H1 (cell line): ENCODE data around the gene C9orf43. TPM values are rescaled to one million over a fixed set of nuclear protein-coding genes. Genes with fewer than 3 reads are reported as not detected.

Source experiments
- CTCF ChIA-PET: fragments of 300-600 bp; sonication (Branson Sonifier 250); formaldehyde crosslinking; loops from one replicate; lab custom pipeline; 2021; ENCODE audit not compliant: partially characterized antibody; lab: Charles Lee
- POLR2A ChIA-PET: fragments of 300-600 bp; sonication (Branson Sonifier 250); formaldehyde crosslinking; loops from one replicate; lab custom pipeline; 2021; ENCODE audit warnings: inconsistent platforms; ENCODE audit not compliant: partially characterized antibody; lab: Charles Lee
- DNase-seq, 2 experiments: peaks; one replicate each; pipeline versions ENCODE4 v3.0.0 to v3.0.0-alpha.2; 2010 to 2022; ENCODE audit warnings: low spot score in 2 of 2, low read depth in 1 of 2, mixed read lengths in 1 of 2
- FAIRE-seq: peaks from 2 replicates; lab custom pipeline; 2011; peaks lifted over from hg19 to GRCh38; lab: Jason Lieb, UNC
- H2AFZ ChIP-seq: 2 replicates; pipeline ENCODE4 v1.8.1; 2012; ENCODE audit warnings: low read length, inconsistent platforms
- H2AK5ac ChIP-seq: 2 replicates; pipeline ENCODE4 v1.6.1; 2013; ENCODE audit warnings: low read depth, low read length
- H2BK120ac ChIP-seq: replicated peaks from 2 replicates; pipeline ENCODE3; 2013; ENCODE audit warnings: low read depth, low read length, inconsistent platforms
- H2BK12ac ChIP-seq: 2 replicates; pipeline ENCODE4 v1.6.1; 2013; ENCODE audit warnings: low read depth, low read length
- H2BK15ac ChIP-seq: 2 replicates; pipeline ENCODE4 v1.6.1; 2013; ENCODE audit warnings: low read length
- H2BK20ac ChIP-seq: 2 replicates; pipeline ENCODE4 v1.6.1; 2013; ENCODE audit warnings: low read length
- H2BK5ac ChIP-seq: 2 replicates; pipeline ENCODE4 v1.6.1; 2013; ENCODE audit warnings: low read depth, low read length
- H3K14ac ChIP-seq: 2 replicates; pipeline ENCODE4 v1.6.1; 2013; ENCODE audit warnings: inconsistent platforms; ENCODE audit not compliant: insufficient read length
- H3K18ac ChIP-seq: 2 replicates; pipeline ENCODE4 v1.6.1; 2013; ENCODE audit warnings: low read length; ENCODE audit errors: extremely low read depth
- H3K23ac ChIP-seq: 2 replicates; pipeline ENCODE4 v1.6.1; 2013; ENCODE audit warnings: inconsistent platforms; ENCODE audit not compliant: insufficient read length
- H3K23me2 ChIP-seq: 2 replicates; pipeline ENCODE4 v1.6.1; 2013; ENCODE audit warnings: low read depth, low read length
- H3K27ac ChIP-seq: 2 replicates; pipeline ENCODE4 v1.6.1; 2011; ENCODE audit warnings: low read depth, low read length, inconsistent platforms
- H3K27me3 ChIP-seq, 4 experiments: replicated peaks in 1 of 4; 1 replicate in 1 of 4; 2 replicates in 3 of 4; pipeline versions ENCODE4 v1.6.1 to v1.8.1; 2011 to 2013; ENCODE audit warnings: low read length in 3 of 4, mild to moderate bottlenecking in 3 of 4, inconsistent platforms in 2 of 4, mixed read lengths in 2 of 4, moderate library complexity in 1 of 4; ENCODE audit not compliant: control insufficient read depth in 3 of 4, insufficient read depth in 3 of 4; ENCODE audit errors: extremely low read depth in 1 of 4
- H3K36me3 ChIP-seq, 4 experiments: 2 replicates each; pipeline versions ENCODE4 v1.6.1 to v1.8.1; 2011 to 2013; ENCODE audit warnings: mild to moderate bottlenecking in 4 of 4, low read length in 3 of 4, moderate library complexity in 2 of 4, control low read depth in 1 of 4, inconsistent platforms in 1 of 4; ENCODE audit not compliant: insufficient read depth in 4 of 4, control insufficient read depth in 2 of 4
- H3K4ac ChIP-seq: replicated peaks from 2 replicates; pipeline ENCODE3; 2013; ENCODE audit warnings: low read length, low read depth, mixed read lengths, inconsistent platforms; ENCODE audit not compliant: insufficient read length
- H3K4me1 ChIP-seq, 4 experiments: replicated peaks in 1 of 4; 1 replicate in 1 of 4; 2 replicates in 3 of 4; pipeline versions ENCODE4 v1.6.1 to v1.8.1; 2011 to 2013; ENCODE audit warnings: low read length in 3 of 4, inconsistent platforms in 2 of 4, mixed read lengths in 1 of 4; ENCODE audit not compliant: insufficient read depth in 4 of 4, control insufficient read depth in 3 of 4
- H3K4me2 ChIP-seq, 2 experiments: 2 replicates each; pipeline versions ENCODE4 v1.6.1 to v1.8.1; 2011 to 2013; ENCODE audit warnings: low read depth in 2 of 2, low read length in 2 of 2, control low read depth in 1 of 2, inconsistent platforms in 1 of 2, mild to moderate bottlenecking in 1 of 2; ENCODE audit not compliant: insufficient read depth in 1 of 2
- H3K4me3 ChIP-seq, 4 experiments: fragments of 200-600, 300-600 bp in 1 of 4; sonication (generic), shearing (Covaris generic), sonication (Bioruptor Twin) in 1 of 4; 2 replicates each; pipeline versions ENCODE4 v1.5.1 to v1.8.1; 2011 to 2016; ENCODE audit warnings: low read length in 4 of 4, low read depth in 3 of 4, control low read depth in 2 of 4, inconsistent platforms in 2 of 4, mild to moderate bottlenecking in 2 of 4, mixed read lengths in 1 of 4, moderate library complexity in 1 of 4; ENCODE audit not compliant: insufficient read depth in 2 of 4; ENCODE audit errors: extremely low read depth in 1 of 4
- H3K56ac ChIP-seq: replicated peaks from 2 replicates; pipeline ENCODE3; 2013; ENCODE audit warnings: low read depth, mild to moderate bottlenecking, mixed read lengths, low read length, inconsistent platforms; ENCODE audit not compliant: insufficient read length
- H3K79me1 ChIP-seq: 2 replicates; pipeline ENCODE4 v1.6.1; 2013; ENCODE audit warnings: low read depth, low read length, control low read depth
- H3K79me2 ChIP-seq, 2 experiments: 2 replicates each; pipeline versions ENCODE4 v1.6.1 to v1.8.1; 2012 to 2013; ENCODE audit warnings: low read length in 2 of 2, mild to moderate bottlenecking in 2 of 2, inconsistent platforms in 1 of 2; ENCODE audit not compliant: insufficient read depth in 2 of 2, control insufficient read depth in 1 of 2
- H3K9ac ChIP-seq, 4 experiments: replicated peaks in 1 of 4; 1 replicate in 1 of 4; 2 replicates in 3 of 4; pipeline versions ENCODE4 v1.6.1 to v1.8.1; 2011 to 2013; ENCODE audit warnings: low read depth in 3 of 4, low read length in 3 of 4, control low read depth in 2 of 4, mild to moderate bottlenecking in 2 of 4, moderate library complexity in 2 of 4, inconsistent platforms in 1 of 4; ENCODE audit errors: extremely low read depth in 1 of 4
- H3K9me3 ChIP-seq, 2 experiments: 2 replicates each; pipeline versions ENCODE4 v1.6.1 to v1.8.1; 2012 to 2013; ENCODE audit warnings: mild to moderate bottlenecking in 2 of 2, moderate library complexity in 2 of 2, control low read depth in 1 of 2, inconsistent platforms in 1 of 2, low read depth in 1 of 2, low read length in 1 of 2, mixed read lengths in 1 of 2; ENCODE audit not compliant: insufficient read depth in 2 of 2
- H4K20me1 ChIP-seq, 2 experiments: replicated peaks in 1 of 2; 2 replicates each; pipeline versions ENCODE3 to v1.8.1; 2011 to 2013; ENCODE audit warnings: inconsistent platforms in 2 of 2, low read length in 2 of 2, mild to moderate bottlenecking in 1 of 2; ENCODE audit not compliant: insufficient read depth in 2 of 2, control insufficient read depth in 1 of 2
- H4K5ac ChIP-seq: 2 replicates; pipeline ENCODE4 v1.6.1; 2013; ENCODE audit warnings: low read length, low read depth, mixed read lengths, inconsistent platforms; ENCODE audit not compliant: insufficient read length
- H4K8ac ChIP-seq: 2 replicates; pipeline ENCODE4 v1.8.0; 2013; ENCODE audit warnings: mild to moderate bottlenecking, moderate library complexity, low read length, inconsistent platforms; ENCODE audit not compliant: insufficient read depth; ENCODE audit errors: extremely low read depth
- H4K91ac ChIP-seq: replicated peaks from 2 replicates; pipeline ENCODE3; 2013; ENCODE audit warnings: low read length, mixed read lengths, inconsistent platforms; ENCODE audit not compliant: insufficient read length
- ATF2 ChIP-seq: IDR thresholded peaks from 2 replicates; pipeline ENCODE4 v1.6.1; 2012; ENCODE audit warnings: low read length, inconsistent platforms
- ATF3 ChIP-seq: IDR thresholded peaks from 2 replicates; pipeline ENCODE4 v1.6.1; 2011; ENCODE audit warnings: low read depth, mild to moderate bottlenecking, low read length; ENCODE audit not compliant: insufficient read depth
- BCL11A ChIP-seq, 2 experiments: IDR thresholded peaks; one replicate each; pipeline ENCODE4 v1.6.1; 2011; ENCODE audit warnings: low read depth in 2 of 2, low read length in 2 of 2, mild to moderate bottlenecking in 2 of 2
- GTF2F1 ChIP-seq: IDR thresholded peaks from 2 replicates; pipeline ENCODE4 v1.6.1; 2012; ENCODE audit warnings: low read depth, low read length, improper control_type of control experiment, borderline replicate concordance
- MAFK ChIP-seq: IDR thresholded peaks from 2 replicates; pipeline ENCODE4 v1.6.1; 2012; ENCODE audit warnings: low read depth, mild to moderate bottlenecking, improper control_type of control experiment, low read length
- PHF8 ChIP-seq: fragments of 200-600 bp; sonication (generic); conservative IDR thresholded peaks from 2 replicates; pipeline ENCODE4 v1.7.1; 2012; ENCODE audit warnings: low read depth, mild to moderate bottlenecking, inconsistent platforms, low read length, moderate library complexity
- POU5F1 ChIP-seq: IDR thresholded peaks from 2 replicates; pipeline ENCODE4 v1.6.1; 2011; ENCODE audit warnings: low read depth, mild to moderate bottlenecking, low read length, moderate library complexity
- RXRA ChIP-seq: IDR thresholded peaks from 2 replicates; pipeline ENCODE4 v1.6.1; 2011; ENCODE audit warnings: low read depth, mild to moderate bottlenecking, low read length, moderate library complexity; ENCODE audit not compliant: insufficient read depth
- SAP30 ChIP-seq: fragments of 300-600 bp; sonication (generic); IDR thresholded peaks from 2 replicates; pipeline ENCODE4 v1.7.1; 2012; ENCODE audit warnings: low read length, moderate library complexity, mild to moderate bottlenecking, inconsistent platforms; ENCODE audit not compliant: insufficient read depth, insufficient replicate concordance
- SIN3A ChIP-seq, 2 experiments: IDR thresholded peaks in 1 of 2; conservative IDR thresholded peaks in 1 of 2; 2 replicates each; pipeline ENCODE4 v1.6.1; 2011 to 2012; ENCODE audit warnings: low read length in 2 of 2, improper control_type of control experiment in 1 of 2, low read depth in 1 of 2, mild to moderate bottlenecking in 1 of 2
- TEAD4 ChIP-seq: IDR thresholded peaks from 2 replicates; pipeline ENCODE4 v1.6.1; 2012; ENCODE audit warnings: low read depth, low read length, inconsistent platforms, mixed read lengths
- WGBS, 2 experiments: shearing (Covaris generic) in 1 of 2; methylation state at CpG; one replicate each; pipeline versions ENCODE4 v1.1.6 to v1.1.7; 2013 to 2015; ENCODE audit warnings: low lambda C conversion rate in 2 of 2, mixed read lengths in 2 of 2, inconsistent platforms in 1 of 2, low coverage in 1 of 2, missing lambda C conversion rate in 1 of 2; ENCODE audit not compliant: insufficient replicate concordance in 2 of 2, insufficient coverage in 1 of 2, insufficient read length in 1 of 2; ENCODE audit errors: extremely low coverage in 1 of 2, missing lambda C conversion rate in 1 of 2; 5-methylcytosine and 5-hydroxymethylcytosine counted together
- polyA plus RNA-seq, 7 experiments: library from polyadenylated mRNA; depleted of rRNA in 3 of 7; stranded (reverse) in 5 of 7; unstranded in 2 of 7; fragments of >200 nt in 5 of 7; fragments of 200-250 nt in 2 of 7; gene quantifications; 1 replicate in 5 of 7; 2 replicates in 1 of 7; 4 replicates in 1 of 7; pipeline versions ENCODE4 v1.2.1 to v1.2.3, GENCODE V29; 2011 to 2013; ENCODE audit warnings: missing spikeins in 2 of 7, mixed read lengths in 2 of 7
- total RNA-seq: library from RNA; stranded (reverse); fragmentation: NEBNext Ultra II Directional; extraction: Animal tissue kit (Norgen Biotek cat#: 25700); gene quantifications from 2 replicates; pipeline ENCODE4 v1.2.1, GENCODE V29; 2021

The C9orf43 gene
- total and polyA plus RNA-seq, 2 of the 8 experiments (the other 6 are each of a cell fraction or from before 2014, with no cell fraction given), result 0.35 to 0.52 TPM

- Histone ChIP-seq H3K9ac (no peak overlapping the region), H2AK5ac (no peak overlapping the region), H2AFZ (no peak overlapping the region), H3K27ac (no peak overlapping the region), H3K4ac (no peak overlapping the region), H3K23ac (no peak overlapping the region), H3K79me1 (no peaks in the 10 kb centered on the region; the same call in 1 of the 2 replicates), H4K5ac (no peak overlapping the region), H2BK120ac (no peak overlapping the region), H3K56ac (no peak overlapping the region), H2BK5ac (no peak overlapping the region), H4K8ac (no peak overlapping the region), H3K23me2 (no peaks in the 10 kb centered on the region), H3K18ac (no peak overlapping the region), H3K36me3 (no peaks in the 10 kb centered on the region), H3K4me2 (no peak overlapping the region), H3K79me2 (no peaks in the 10 kb centered on the region), H2BK15ac (no peak overlapping the region), H4K20me1 (no peaks in the 10 kb centered on the region), H2BK12ac (no peak overlapping the region), H2BK20ac (no peak overlapping the region), H3K14ac (no peak overlapping the region), H4K91ac (no peak overlapping the region), H3K4me3 (no peak overlapping the region), H3K4me1 (peaks cover 0 to 2% (median 0%) of the 10 kb centered on the region in 4 experiments; a peak in 2 of 7 replicates), H3K9me3 (no peaks in the 10 kb centered on the region), H3K27me3 (no peaks in the 10 kb centered on the region)
- POLR2A ChIA-PET, result interaction anchor here (1.1 to 1.5 kb wide), 2 partner anchors 10 to 13 kb away, joined by 4 to 6 read pairs; partner anchors contain the start of genes C9orf43 and POLE3
- FAIRE-seq (no peak), DNase-seq (no peak)
- 94% methylated on average over 3 of the region's 3 CpGs; no CpG with 5 or more reads in 1 of the 2 experiments for WGBS, 2 experiments
- CTCF ChIA-PET, result interaction anchor here (1.2 to 2.0 kb wide), 4 partner anchors 10 to 27 kb away, joined by 3 to 4 read pairs (median 4); no protein-coding TSS in a partner anchor
- no peak for TF ChIP-seq GTF2F1
- TF ChIP-seq ATF3, result no peak
- TF ChIP-seq SAP30, result no peak
- TF ChIP-seq TEAD4, result no peak
- no peak for TF ChIP-seq RXRA
- TF ChIP-seq POU5F1, result no peak
- no peak for TF ChIP-seq BCL11A (IDR thresholded peaks at IDR 0.05; ENCODE audit: low read depth in 2 of 2, low read length in 2 of 2)
- no peak for TF ChIP-seq ATF2
- no peak for TF ChIP-seq MAFK
- TF ChIP-seq PHF8, result no peak
- TF ChIP-seq SIN3A (conservative IDR thresholded peaks at IDR 0.05 in 1 of 2, IDR thresholded peaks at IDR 0.05 in 1 of 2; ENCODE audit: low read depth in 1 of 2, low read length in 2 of 2), result no peak
Measured at GRCh38 chr9:113397203-113397631, 13.3 kb upstream of the C9orf43 start.
